HL-60 (cell line): Measurements from ENCODE around the gene NOL8.

Source experiments
- DNase-seq, 2 experiments: peaks; one replicate each; pipeline ENCODE4 v3.0.0-alpha.2; 2010 to 2020; ENCODE audit warnings: low read depth in 1 of 2, low spot score in 1 of 2
- H3K27ac ChIP-seq: fragments of 250-450 bp; sonication (Bioruptor Pico); replicated peaks from 2 replicates; pipeline ENCODE4 v1.5.1; 2020; ENCODE audit warnings: mild to moderate bottlenecking, moderate library complexity
- H3K27me3 ChIP-seq: fragments of 250-450 bp; sonication (Bioruptor Pico); 2 replicates; pipeline ENCODE4 v1.5.1; 2021; ENCODE audit warnings: mild to moderate bottlenecking, moderate library complexity; ENCODE audit not compliant: insufficient read depth, poor library complexity, severe bottlenecking
- H3K4me3 ChIP-seq: replicated peaks from 2 replicates; pipeline ENCODE4 v1.5.1; 2011; ENCODE audit warnings: mild to moderate bottlenecking, control low read depth, low read length; ENCODE audit not compliant: insufficient read depth
- CTCF ChIP-seq: IDR thresholded peaks from one replicate; pipeline ENCODE4 v1.5.1; 2011; ENCODE audit warnings: low read length, control low read depth, inconsistent platforms; ENCODE audit not compliant: insufficient read depth
- GABPA ChIP-seq: IDR thresholded peaks from 2 replicates; pipeline ENCODE4 v1.6.1; 2012; ENCODE audit warnings: low read depth
- POLR2AphosphoS5 ChIP-seq: IDR thresholded peaks from 2 replicates; pipeline ENCODE4 v1.6.1; 2012; ENCODE audit warnings: low read depth
- REST ChIP-seq: IDR thresholded peaks from 2 replicates; pipeline ENCODE4 v1.6.1; 2012; ENCODE audit warnings: low read depth; ENCODE audit not compliant: insufficient replicate concordance
- SPI1 ChIP-seq: IDR thresholded peaks from 2 replicates; pipeline ENCODE4 v1.6.1; 2012; ENCODE audit warnings: low read depth, mild to moderate bottlenecking, borderline replicate concordance

Gene NOL8

GRCh38 chr9:92275541-92275940 is 49.6 kb downstream of the NOL8 start:
- H3K27ac ChIP-seq = no peak overlapping the region
- TF ChIP-seq GABPA = no peak
- no peak for TF ChIP-seq SPI1
- no peak for TF ChIP-seq POLR2AphosphoS5
- no peak for TF ChIP-seq REST
- no peak for TF ChIP-seq CTCF
- no peaks in the 10 kb centered on the region for H3K27me3 ChIP-seq
- no peak for DNase-seq
- no peak overlapping the region for H3K4me3 ChIP-seq

DNA sequence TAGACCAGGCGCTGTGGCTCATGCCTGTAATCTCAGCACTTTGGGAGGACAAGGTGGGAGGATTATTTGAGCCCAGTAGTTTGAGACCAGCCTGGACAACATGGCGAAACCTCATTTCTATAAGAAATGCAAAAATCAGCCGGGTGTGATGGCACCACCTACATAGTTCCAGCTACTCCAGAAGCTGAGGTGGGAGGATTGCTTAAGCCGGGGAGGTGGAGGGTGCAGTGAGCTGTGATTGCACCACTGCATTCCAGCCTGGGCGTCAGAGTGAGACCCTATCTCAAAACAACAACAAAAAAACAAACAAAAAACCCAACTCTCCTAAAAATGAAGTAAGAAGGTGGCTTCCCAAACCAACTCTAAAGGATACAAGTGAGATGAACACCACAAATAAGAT is 54.6 kb downstream of the NOL8 start:
- Histone ChIP-seq H3K4me3 (no peak overlapping the region), H3K27ac (no peak overlapping the region), H3K27me3 (no peaks in the 10 kb centered on the region)
- no peak for TF ChIP-seq REST
- TF ChIP-seq GABPA = no peak
- TF ChIP-seq CTCF = no peak
- TF ChIP-seq SPI1 = no peak
- no peak for TF ChIP-seq POLR2AphosphoS5
- DNase-seq = no peak

GRCh38 chr9:92266486-92266885 is 58.7 kb downstream of the NOL8 start:
- H3K27ac ChIP-seq = no peak overlapping the region

DNA sequence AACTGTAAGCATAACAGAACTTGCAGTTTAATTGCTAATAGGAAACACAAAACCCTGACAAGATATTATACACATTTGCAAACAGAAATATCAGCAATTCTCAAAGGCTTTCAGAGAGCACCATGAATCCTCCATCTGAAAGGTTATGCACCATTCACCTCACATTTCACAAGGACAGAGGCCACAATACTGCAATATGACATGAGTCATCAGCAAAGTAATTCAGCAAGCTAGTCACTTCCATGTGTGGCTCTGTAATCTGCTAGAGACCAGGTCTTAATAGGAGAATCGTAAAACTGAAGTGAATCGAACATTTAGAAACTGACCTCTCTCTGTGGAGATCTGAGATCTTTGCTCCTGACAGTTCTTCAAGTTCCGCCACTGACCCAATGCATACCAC is 60.0 kb downstream of the NOL8 start:
- no peak overlapping the region for H3K4me3 ChIP-seq
- no peaks in the 10 kb centered on the region for H3K27me3 ChIP-seq
- peak in 1 of 2 experiments; percentile 49 for DNase-seq
- TF ChIP-seq SPI1 = no peak
- no peak for TF ChIP-seq GABPA
- TF ChIP-seq CTCF = no peak
- TF ChIP-seq REST = no peak
- no peak for TF ChIP-seq POLR2AphosphoS5
- no peak overlapping the region for H3K27ac ChIP-seq

More at GRCh38 chr9:92266486-92266885, 58.7 kb downstream of the NOL8 start:
- no peaks in the 10 kb centered on the region for H3K27me3 ChIP-seq
- no peak for DNase-seq
- H3K4me3 ChIP-seq = no peak overlapping the region
- TF ChIP-seq POLR2AphosphoS5 (no peak), SPI1 (no peak)
